A549 treated with Hydrocortisone at 1 μM for 4 hours (cell line): ENCODE results near the gene CYREN. TPM values are rescaled to one million over a fixed set of nuclear protein-coding genes. Genes with fewer than 3 reads are reported as not detected.

Experiments used
- total RNA-seq: library from RNA; stranded (reverse); fragments of 200-300 nt; extraction: Qiagen RNA extraction; gene quantifications from 5 replicates; pipeline ENCODE4 v1.2.3, GENCODE V29; 2022

CYREN gene
- 71.2 to 101 TPM (median 81.6 TPM) in 5 replicates for total RNA-seq

DNA sequence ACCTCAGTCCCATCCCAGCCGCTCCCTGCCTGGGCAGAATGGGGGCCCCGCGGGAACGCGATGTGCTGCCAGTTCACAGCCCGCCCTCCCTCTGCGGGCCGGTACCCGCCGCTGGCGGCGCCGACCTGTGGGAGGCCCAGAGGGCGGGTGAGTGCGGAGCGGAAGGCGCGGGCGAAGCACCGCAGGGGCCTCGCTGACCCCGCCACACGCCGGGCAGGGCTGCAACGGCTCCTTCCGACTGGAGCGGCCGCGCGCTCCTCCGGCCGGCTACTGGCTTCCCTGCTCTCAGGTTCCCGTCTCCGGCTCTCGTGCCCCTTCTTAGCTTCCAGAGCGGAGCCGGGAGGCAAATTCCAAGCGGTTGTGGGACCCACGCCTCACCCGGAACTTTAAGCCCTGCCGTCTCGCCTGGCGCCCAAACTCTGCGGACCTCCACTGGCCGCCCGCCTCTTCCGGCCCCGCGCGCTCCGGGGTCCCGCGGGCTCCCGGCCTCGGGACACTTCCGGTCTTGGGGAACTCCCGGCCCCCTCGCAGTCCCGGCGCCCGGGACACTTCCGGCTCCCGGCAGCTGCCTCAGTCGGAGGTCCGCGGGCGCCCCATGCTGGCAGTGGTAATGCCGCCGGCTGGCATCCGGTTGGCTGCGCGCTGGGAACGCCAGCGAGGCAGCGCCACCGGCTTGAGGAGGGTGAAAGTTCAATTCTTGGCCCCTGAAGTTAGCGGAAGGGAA lies at the start of gene CYREN:
TSS of gene CYREN (minus strand) at position 434 of the 724 bp plus-strand sequence. CDS start 1,785 bp downstream, outside the sequence.

DNA sequence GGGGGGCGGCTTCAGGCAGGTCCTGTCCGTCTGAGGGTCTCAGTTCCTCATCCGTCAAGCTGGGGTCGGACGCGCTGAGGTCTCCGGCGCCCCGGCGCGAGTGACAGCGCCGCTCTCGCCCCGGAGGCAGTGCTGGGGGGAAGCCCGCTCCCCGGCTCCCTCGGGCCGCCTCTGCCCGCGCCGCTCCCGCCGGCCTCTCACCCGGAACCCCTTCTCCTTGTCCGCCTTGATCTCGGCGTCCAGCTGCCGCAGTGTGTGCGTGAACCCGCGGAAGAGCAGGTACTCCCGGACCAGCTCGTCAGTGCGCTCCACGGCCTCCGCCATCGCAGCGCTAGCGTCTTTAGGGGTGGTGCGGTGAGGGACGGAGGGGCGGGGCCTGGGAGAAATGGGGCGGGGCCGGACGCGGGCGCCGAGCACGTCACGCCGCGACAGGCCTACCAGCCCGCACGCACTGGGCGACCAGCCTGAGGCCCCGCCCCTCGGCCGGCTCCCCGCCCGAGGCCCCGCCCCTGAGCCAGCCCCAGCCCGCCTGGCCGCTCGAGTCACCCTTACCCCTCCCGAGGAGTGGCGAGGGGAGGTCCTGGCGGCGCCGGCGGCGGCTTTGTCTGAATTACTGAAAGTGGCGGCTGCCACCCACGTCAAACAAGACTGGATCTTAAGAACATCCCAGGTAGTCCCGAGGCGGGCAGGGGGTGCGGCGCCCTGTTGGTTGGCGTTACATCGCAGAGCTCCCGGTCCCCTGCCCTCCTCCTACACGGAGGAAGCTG lies 40.9 kb upstream of the CYREN start, which contains the start of gene WDR91:
TSS of gene WDR91 (minus strand) at position 348 of the 767 bp plus-strand sequence. CDS start at position 324, 24 bp downstream.

GRCh38 chr7:135147899-135148721 lies 22.4 kb downstream of the CYREN start, which contains the start of gene TMEM140:
TMEM140 (plus strand) TSS chr7:135148072; CDS start chr7:135164442, 16,370 bp downstream.

Other genes with a start within 250 kb of the CYREN start
- gene AGBL3, start 184.2 kb downstream of the CYREN start, total RNA-seq, result 0.92 to 1.6 TPM (median 1.4 TPM) in 5 replicates
- gene TMEM140, start 22.6 kb downstream of the CYREN start, total RNA-seq, result 0.70 to 1.5 TPM (median 1.0 TPM) in 5 replicates
- gene WDR91, start 40.8 kb upstream of the CYREN start, total RNA-seq, result 5.7 to 8.9 TPM (median 7.1 TPM) in 5 replicates
- gene STRA8, start 63.1 kb upstream of the CYREN start, total RNA-seq, result not detected in 5 replicates